ENCODE data around the gene PEPD. TPM values are rescaled to one million over a fixed set of nuclear protein-coding genes. Genes with fewer than 3 reads are reported as not detected.
"Not testable (repeated sequence)": the region's sequence is repeated elsewhere in the genome, so short reads cannot be mapped to it uniquely, and the experiment has no call there.

Gene PEPD
- total RNA-seq = 39.2 and 43.7 TPM in 2 replicates
- long read RNA-seq, transcript PEPD-201 (15 exons, 1,910 nt) = major isoform, 219 of 242 reads
- long read RNA-seq, partial matches to known transcripts = 11 of 242 reads
- long read RNA-seq, other reads (novel, unspliced or antisense) = 12 of 242 reads

DNA sequence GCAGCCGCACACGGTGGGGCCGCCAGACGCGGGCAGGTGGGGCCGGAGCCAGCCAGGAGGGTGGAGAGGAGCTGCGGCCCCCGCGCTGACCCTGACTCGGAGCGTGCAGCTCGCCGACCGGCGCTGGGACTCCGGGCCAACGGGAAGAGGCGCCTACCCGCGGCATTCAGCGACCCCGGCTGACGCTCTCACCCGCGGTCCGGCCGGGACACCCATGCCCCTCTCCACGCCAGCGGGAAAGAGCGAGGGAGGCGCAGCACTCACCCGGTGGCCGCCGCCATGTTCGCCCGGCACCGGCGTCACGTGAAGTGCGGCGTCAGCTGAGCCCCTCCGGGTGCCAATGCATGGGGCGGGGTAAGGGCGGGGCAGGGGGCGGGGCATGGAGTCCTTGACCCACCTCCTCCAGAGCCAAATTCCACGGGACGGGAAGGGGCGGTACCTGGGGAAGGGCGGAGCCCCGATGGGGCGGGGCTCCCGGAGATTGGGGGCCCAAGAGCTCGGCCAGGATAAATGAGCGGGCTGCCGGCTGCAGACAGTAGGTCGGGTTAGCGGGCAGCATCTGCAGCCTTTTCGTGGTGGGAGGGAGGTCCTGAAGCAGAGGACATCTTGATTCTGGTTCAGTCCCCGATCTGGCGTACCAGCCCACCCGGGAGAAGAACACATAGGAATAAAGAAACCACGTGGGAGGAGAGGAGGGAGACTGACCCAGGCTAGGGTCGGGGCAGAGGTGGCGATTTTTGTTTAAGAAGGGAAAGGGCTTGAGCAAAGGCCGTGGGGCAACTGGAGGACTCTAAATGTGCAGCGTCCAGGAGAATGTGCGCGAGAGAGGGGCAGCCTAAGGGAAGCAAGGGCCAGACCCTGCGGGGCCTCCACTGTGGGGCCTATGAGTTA is at the start of gene PEPD:
Gene PEPD (minus strand): TSS at position 312 of the 891 bp plus-strand sequence. CDS start 31 bp downstream, at position 281.
- H3K4me1 Mint-ChIP-seq (ENCODE audit: low read depth) = peaks cover 10% of the 10 kb centered on the region
- DNase-seq (ENCODE audit: low spot score, unreplicated experiment) = peak; percentile 85
- H3K27me3 Mint-ChIP-seq = peaks cover 13% of the 10 kb centered on the region
- no peaks in the 10 kb centered on the region for H3K36me3 Mint-ChIP-seq (ENCODE audit: insufficient read depth)
- peak within 1 kb of the TSS; percentile 88 for H3K4me3 Mint-ChIP-seq (ENCODE audit: low read depth)
- H3K9me3 Mint-ChIP-seq (ENCODE audit: low read depth) = no peaks in the 10 kb centered on the region
- H3K27ac Mint-ChIP-seq = peak within 1 kb of the TSS; percentile 76
- TF ChIP-seq, protein P1, sequence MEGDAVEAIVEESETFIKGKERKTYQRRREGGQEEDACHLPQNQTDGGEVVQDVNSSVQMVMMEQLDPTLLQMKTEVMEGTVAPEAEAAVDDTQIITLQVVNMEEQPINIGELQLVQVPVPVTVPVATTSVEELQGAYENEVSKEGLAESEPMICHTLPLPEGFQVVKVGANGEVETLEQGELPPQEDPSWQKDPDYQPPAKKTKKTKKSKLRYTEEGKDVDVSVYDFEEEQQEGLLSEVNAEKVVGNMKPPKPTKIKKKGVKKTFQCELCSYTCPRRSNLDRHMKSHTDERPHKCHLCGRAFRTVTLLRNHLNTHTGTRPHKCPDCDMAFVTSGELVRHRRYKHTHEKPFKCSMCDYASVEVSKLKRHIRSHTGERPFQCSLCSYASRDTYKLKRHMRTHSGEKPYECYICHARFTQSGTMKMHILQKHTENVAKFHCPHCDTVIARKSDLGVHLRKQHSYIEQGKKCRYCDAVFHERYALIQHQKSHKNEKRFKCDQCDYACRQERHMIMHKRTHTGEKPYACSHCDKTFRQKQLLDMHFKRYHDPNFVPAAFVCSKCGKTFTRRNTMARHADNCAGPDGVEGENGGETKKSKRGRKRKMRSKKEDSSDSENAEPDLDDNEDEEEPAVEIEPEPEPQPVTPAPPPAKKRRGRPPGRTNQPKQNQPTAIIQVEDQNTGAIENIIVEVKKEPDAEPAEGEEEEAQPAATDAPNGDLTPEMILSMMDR (IDR thresholded peaks at IDR 0.05; ENCODE audit: unreplicated experiment) = no peak

DNA sequence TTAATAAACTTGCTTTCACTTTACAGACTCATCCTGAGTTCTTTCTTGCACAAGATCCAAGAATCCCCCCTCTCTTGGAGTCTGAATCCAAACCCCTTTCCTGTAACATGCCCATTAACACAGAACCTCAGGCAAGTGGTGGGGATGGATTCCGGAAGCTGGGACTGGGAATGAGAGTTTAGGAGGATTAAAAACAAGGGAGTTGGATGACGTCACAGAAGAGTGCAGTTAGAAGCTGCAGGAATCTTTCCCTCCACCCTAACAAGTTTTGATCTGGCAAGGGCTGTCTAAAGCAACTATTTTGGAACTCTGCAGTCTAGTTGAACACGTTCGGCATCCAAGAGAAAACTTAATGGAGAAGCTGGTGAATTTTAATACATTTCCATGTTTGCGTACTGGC is 48.2 kb upstream of the PEPD start:
- peaks cover 15% of the 10 kb centered on the region for H3K9me3 Mint-ChIP-seq (ENCODE audit: low read depth)
- H3K4me1 Mint-ChIP-seq (ENCODE audit: low read depth) = no peaks in the 10 kb centered on the region
- no peak overlapping the region for H3K27ac Mint-ChIP-seq
- no peak for DNase-seq (ENCODE audit: low spot score, unreplicated experiment)
- TF ChIP-seq, protein P1 (IDR thresholded peaks at IDR 0.05; ENCODE audit: unreplicated experiment) = no peak
- no peak overlapping the region for H3K4me3 Mint-ChIP-seq (ENCODE audit: low read depth)
- H3K36me3 Mint-ChIP-seq (ENCODE audit: insufficient read depth) = no peaks in the 10 kb centered on the region
- peaks cover 22% of the 10 kb centered on the region for H3K27me3 Mint-ChIP-seq

DNA sequence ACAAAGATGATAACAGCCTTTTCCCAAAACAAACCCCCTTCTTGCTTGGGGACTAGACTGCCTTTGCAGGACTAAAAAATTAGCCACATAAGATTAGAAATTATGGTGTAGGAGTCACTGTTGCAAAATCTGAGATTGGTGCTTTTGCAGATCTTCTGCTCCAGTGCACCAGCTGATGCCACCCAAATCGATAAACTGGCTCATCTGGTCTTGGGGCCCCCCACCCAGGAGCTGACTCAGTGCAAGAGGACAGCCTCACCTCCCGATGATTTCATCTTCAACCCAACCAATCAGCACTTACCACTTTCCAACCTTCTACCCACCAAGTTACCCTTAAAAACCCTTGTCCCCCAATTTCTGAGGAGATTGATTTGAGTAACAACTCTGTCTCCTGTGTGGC is 47.1 kb upstream of the PEPD start:
- no peak for DNase-seq (ENCODE audit: low spot score, unreplicated experiment)
- no peaks in the 10 kb centered on the region for H3K4me1 Mint-ChIP-seq (ENCODE audit: low read depth)
- peaks cover 26% of the 10 kb centered on the region for H3K27me3 Mint-ChIP-seq
- TF ChIP-seq, protein P1 (IDR thresholded peaks at IDR 0.05; ENCODE audit: unreplicated experiment) = no peak
- no peaks in the 10 kb centered on the region for H3K36me3 Mint-ChIP-seq (ENCODE audit: insufficient read depth)
- H3K27ac Mint-ChIP-seq = no peak overlapping the region
- peaks cover 7% of the 10 kb centered on the region for H3K9me3 Mint-ChIP-seq (ENCODE audit: low read depth)
- no peak overlapping the region for H3K4me3 Mint-ChIP-seq (ENCODE audit: low read depth)

DNA sequence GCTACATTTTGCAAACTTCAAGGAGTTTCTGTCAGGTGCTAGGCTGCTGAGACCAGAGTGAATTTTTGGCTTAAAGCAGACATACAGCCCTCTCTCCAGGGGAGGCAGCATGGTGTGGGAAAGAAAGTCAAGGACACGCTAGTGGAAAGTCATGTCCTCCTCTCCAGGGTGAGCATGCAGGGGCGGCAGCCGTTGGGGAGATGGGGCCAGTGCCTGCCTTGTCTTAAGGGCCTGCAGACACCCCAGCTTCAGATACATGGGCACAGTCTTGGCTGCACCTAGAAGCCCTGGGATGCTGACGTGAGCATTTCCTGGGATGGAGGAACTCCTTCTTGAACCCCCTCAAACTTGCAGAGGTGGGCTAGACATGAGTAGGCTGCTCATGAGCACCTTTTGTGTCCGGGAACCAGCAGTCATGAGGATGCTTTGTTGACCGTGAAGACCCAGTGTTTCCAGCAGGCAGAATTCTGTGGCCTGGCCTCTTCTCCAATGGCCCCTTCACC is 43.3 kb upstream of the PEPD start:
- no peaks in the 10 kb centered on the region for H3K36me3 Mint-ChIP-seq (ENCODE audit: insufficient read depth)

DNA sequence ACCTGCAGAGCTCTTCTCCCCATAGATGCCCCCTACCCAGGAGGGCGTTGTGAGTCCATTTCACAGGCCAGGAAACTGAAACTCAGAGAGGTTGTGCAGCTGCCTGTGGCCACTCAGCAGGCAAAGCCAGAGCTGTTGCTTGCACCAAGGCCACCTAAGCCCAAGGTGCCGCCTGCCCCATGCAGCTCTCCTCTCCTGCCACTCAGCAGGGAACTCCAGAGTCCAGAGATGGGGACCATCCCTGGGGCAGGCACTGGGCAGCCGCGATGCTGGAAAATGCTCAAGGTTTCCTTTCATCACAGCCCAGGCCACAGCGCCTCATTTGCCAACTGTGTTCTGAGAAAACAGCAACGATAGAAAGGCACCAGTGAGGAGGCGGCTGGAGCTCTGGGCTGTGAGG is 41.0 kb upstream of the PEPD start:
- Mint-ChIP-seq H3K27me3 (peaks cover 28% of the 10 kb centered on the region), H3K4me1 (ENCODE audit: low read depth) (no peaks in the 10 kb centered on the region)
- TF ChIP-seq, protein P1 (IDR thresholded peaks at IDR 0.05; ENCODE audit: unreplicated experiment) = no peak

More for the DNA sequence above, 43.3 kb upstream of the PEPD start:
- no peak overlapping the region for H3K27ac Mint-ChIP-seq
- H3K4me3 Mint-ChIP-seq (ENCODE audit: low read depth) = no peak overlapping the region
- no peaks in the 10 kb centered on the region for H3K4me1 Mint-ChIP-seq (ENCODE audit: low read depth)
- H3K9me3 Mint-ChIP-seq (ENCODE audit: low read depth) = no peaks in the 10 kb centered on the region
- TF ChIP-seq, protein P1 (IDR thresholded peaks at IDR 0.05; ENCODE audit: unreplicated experiment) = no peak
- no peak for DNase-seq (ENCODE audit: low spot score, unreplicated experiment)
- H3K27me3 Mint-ChIP-seq = peaks cover 23% of the 10 kb centered on the region

DNA sequence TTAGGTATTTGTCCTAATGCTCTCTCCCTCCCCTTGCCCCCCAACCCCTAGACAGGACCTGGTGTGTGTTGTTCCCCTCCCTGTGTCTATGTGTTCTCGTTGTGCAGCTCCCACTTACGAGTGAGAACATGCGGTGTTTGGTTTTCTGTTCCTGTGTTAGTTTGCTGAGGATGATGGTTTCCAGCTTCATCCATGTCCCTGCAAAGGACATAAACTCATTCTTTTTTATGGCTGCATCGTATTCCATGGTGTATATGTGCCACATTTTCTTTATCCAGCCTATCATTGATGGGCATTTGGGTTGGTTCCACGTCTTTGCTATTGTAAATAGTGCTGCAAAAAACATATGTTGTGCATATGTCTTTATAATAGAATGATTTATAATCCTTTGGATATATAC is 40.1 kb upstream of the PEPD start:
- not testable (repeated sequence) for H3K36me3 Mint-ChIP-seq (ENCODE audit: insufficient read depth); H3K4me1 Mint-ChIP-seq (ENCODE audit: low read depth); H3K27ac Mint-ChIP-seq; DNase-seq (ENCODE audit: low spot score, unreplicated experiment); H3K4me3 Mint-ChIP-seq (ENCODE audit: low read depth); H3K9me3 Mint-ChIP-seq (ENCODE audit: low read depth)
- peaks cover 29% of the 10 kb centered on the region for H3K27me3 Mint-ChIP-seq

More for the DNA sequence above, 41.0 kb upstream of the PEPD start:
- H3K4me3 Mint-ChIP-seq (ENCODE audit: low read depth) = no peak overlapping the region
- H3K36me3 Mint-ChIP-seq (ENCODE audit: insufficient read depth) = no peaks in the 10 kb centered on the region
- no peaks in the 10 kb centered on the region for H3K9me3 Mint-ChIP-seq (ENCODE audit: low read depth)
- no peak overlapping the region for H3K27ac Mint-ChIP-seq
- no peak for DNase-seq (ENCODE audit: low spot score, unreplicated experiment)

Measured in progenitor cell of endocrine pancreas (in vitro differentiated cells).